Lung (tissue), 12 donors: ENCODE results near the gene GATA1. TPM values are rescaled to one million over a fixed set of nuclear protein-coding genes. Genes with fewer than 3 reads are reported as not detected.
A peak's percentile ranks its signal among the peaks of the same experiment; 100 is the strongest.

Experiments used
- ATAC-seq: fragments of 200-7000 bp; cut with Tn5 transposase; one replicate; pipeline ENCODE4 v1.9.1; 2020; ENCODE audit warnings: moderate number of reproducible peaks; ENCODE audit not compliant: insufficient read depth, low FRiP score
- DNase-seq, 3 donors: peaks; one replicate each; pipeline ENCODE4 v3.0.0-alpha.2; 2013 to 2017
- H3K27ac ChIP-seq, 2 donors: one replicate each; pipeline ENCODE4 v1.5.1; 2013; ENCODE audit warnings: mild to moderate bottlenecking in 2 of 2, moderate library complexity in 2 of 2, control low read depth in 1 of 2, inconsistent platforms in 1 of 2, low read depth in 1 of 2, low read length in 1 of 2
- H3K27me3 ChIP-seq, 3 donors: one replicate each; pipeline ENCODE4 v1.5.1; 2013; ENCODE audit warnings: low read length in 2 of 3; ENCODE audit not compliant: control insufficient read depth in 3 of 3, insufficient read depth in 3 of 3
- H3K36me3 ChIP-seq, 4 donors: one replicate each; pipeline ENCODE4 v1.5.1; 2013; ENCODE audit warnings: low read length in 4 of 4, mild to moderate bottlenecking in 1 of 4, moderate library complexity in 1 of 4; ENCODE audit not compliant: control insufficient read depth in 4 of 4, insufficient read depth in 4 of 4
- H3K4me1 ChIP-seq, 5 donors: one replicate each; pipeline ENCODE4 v1.5.1; 2013; ENCODE audit warnings: low read length in 5 of 5, mild to moderate bottlenecking in 2 of 5, moderate library complexity in 1 of 5; ENCODE audit not compliant: control insufficient read depth in 5 of 5, insufficient read depth in 5 of 5
- H3K4me3 ChIP-seq: one replicate; pipeline ENCODE4 v1.5.1; 2013; ENCODE audit warnings: mild to moderate bottlenecking, control low read depth, moderate library complexity
- H3K9ac ChIP-seq, 2 donors: one replicate each; pipeline ENCODE4 v1.5.1; 2013; ENCODE audit warnings: low read length in 2 of 2, control low read depth in 1 of 2; ENCODE audit not compliant: insufficient read depth in 1 of 2
- H3K9me3 ChIP-seq, 4 donors: one replicate each; pipeline ENCODE4 v1.5.1; 2013; ENCODE audit warnings: low read length in 3 of 4, mild to moderate bottlenecking in 1 of 4, moderate library complexity in 1 of 4; ENCODE audit not compliant: control insufficient read depth in 4 of 4, insufficient read depth in 3 of 4
- WGBS, 2 donors: extraction: QIAGEN DNeasy Blood & Tissue Kit; methylation state at CpG; one replicate each; pipeline ENCODE4 v1.1.7; 2013; 5-methylcytosine and 5-hydroxymethylcytosine counted together
- polyA plus RNA-seq, 2 donors: library from polyadenylated mRNA; stranded (reverse); fragments of 200-250 nt; gene quantifications; one replicate each; pipeline ENCODE4 v1.2.1, GENCODE V29; 2013
- total RNA-seq, 2 donors: library from RNA; depleted of rRNA in 1 of 2; stranded (reverse); fragments of >200 nt in 1 of 2; gene quantifications; one replicate each; pipeline ENCODE4 v1.2.1, GENCODE V29; 2014 to 2021
- TF ChIP-seq, protein P1 (sequence below): IDR thresholded peaks from 2 replicates; pipeline ENCODE4 v1.5.1; 2012; ENCODE audit warnings: mild to moderate bottlenecking; ENCODE audit errors: control extremely low read depth, extremely low read depth
- donor health status: control.
- donor health status: control.
- donor health status: Bipolar disorder and iron deficiency.
- donor health status: healthy.
- donor health status: DM: yes; HTN: yes; CAD: no.

Gene GATA1
- total and polyA plus RNA-seq, 4 donors = 0.43 to 1.5 (median 0.90) TPM

GRCh38 chrX:48802089-48802904 lies 15.9 kb downstream of the GATA1 start:
- Histone ChIP-seq H3K27ac (peak overlapping the region; percentile 91 to 95), H3K27me3 (no peaks in the 10 kb centered on the region), H3K4me3 (peak overlapping the region; percentile 30), H3K9ac (peak overlapping the region; percentile 72 to 80), H3K9me3 (peaks cover 0 to 11% (median 0%) of the 10 kb centered on the region in 4 donors), H3K36me3 (peaks cover 0 to 9% (median 0%) of the 10 kb centered on the region in 4 donors), H3K4me1 (peaks cover 0 to 5% (median 0%) of the 10 kb centered on the region in 5 donors)
- DNase-seq = peak; percentile 82 to 86 (median 84)
- whole genome bisulfite sequencing, 2 donors = 8 to 35% methylated on average over 29 to 40 of the region's 40 CpGs
- TF ChIP-seq, protein P1, sequence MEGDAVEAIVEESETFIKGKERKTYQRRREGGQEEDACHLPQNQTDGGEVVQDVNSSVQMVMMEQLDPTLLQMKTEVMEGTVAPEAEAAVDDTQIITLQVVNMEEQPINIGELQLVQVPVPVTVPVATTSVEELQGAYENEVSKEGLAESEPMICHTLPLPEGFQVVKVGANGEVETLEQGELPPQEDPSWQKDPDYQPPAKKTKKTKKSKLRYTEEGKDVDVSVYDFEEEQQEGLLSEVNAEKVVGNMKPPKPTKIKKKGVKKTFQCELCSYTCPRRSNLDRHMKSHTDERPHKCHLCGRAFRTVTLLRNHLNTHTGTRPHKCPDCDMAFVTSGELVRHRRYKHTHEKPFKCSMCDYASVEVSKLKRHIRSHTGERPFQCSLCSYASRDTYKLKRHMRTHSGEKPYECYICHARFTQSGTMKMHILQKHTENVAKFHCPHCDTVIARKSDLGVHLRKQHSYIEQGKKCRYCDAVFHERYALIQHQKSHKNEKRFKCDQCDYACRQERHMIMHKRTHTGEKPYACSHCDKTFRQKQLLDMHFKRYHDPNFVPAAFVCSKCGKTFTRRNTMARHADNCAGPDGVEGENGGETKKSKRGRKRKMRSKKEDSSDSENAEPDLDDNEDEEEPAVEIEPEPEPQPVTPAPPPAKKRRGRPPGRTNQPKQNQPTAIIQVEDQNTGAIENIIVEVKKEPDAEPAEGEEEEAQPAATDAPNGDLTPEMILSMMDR = no peak
- peak; percentile 68 for ATAC-seq

GRCh38 chrX:48802905-48803200 lies 16.5 kb downstream of the GATA1 start:
- TF ChIP-seq, protein P1 = no peak
- 48 to 61% methylated on average over 4 of the region's 4 CpGs for WGBS, 2 donors
- Histone ChIP-seq H3K27me3 (no peaks in the 10 kb centered on the region), H3K27ac (peak overlapping the region; percentile 91 to 95), H3K9ac (peak overlapping the region; percentile 72 to 80), H3K4me3 (no peak overlapping the region), H3K9me3 (peaks cover 0 to 11% (median 0%) of the 10 kb centered on the region in 4 donors), H3K4me1 (peaks cover 0 to 5% (median 0%) of the 10 kb centered on the region in 5 donors), H3K36me3 (peaks cover 0 to 9% (median 0%) of the 10 kb centered on the region in 4 donors)
- no peak for ATAC-seq
- DNase-seq = no peak

- peaks cover 0 to 9% (median 0%) of the 10 kb centered on the region in 4 donors for H3K9me3 ChIP-seq
- H3K27ac ChIP-seq = no peak overlapping the region
- 81 to 96% methylated on average over 4 of the region's 4 CpGs for WGBS, 2 donors
- ATAC-seq (no peak), DNase-seq (no peak)
- H3K4me1 ChIP-seq = no peaks in the 10 kb centered on the region
- no peaks in the 10 kb centered on the region for H3K27me3 ChIP-seq
- no peak overlapping the region for H3K9ac ChIP-seq
- peaks cover 0 to 11% (median 0%) of the 10 kb centered on the region in 4 donors for H3K36me3 ChIP-seq
- TF ChIP-seq, protein P1 = no peak
- no peak overlapping the region for H3K4me3 ChIP-seq
Measured at GRCh38 chrX:48806081-48806480, 19.7 kb downstream of the GATA1 start.
